H9 (cell line): Measurements from ENCODE around the gene SLC35B1. TPM values are rescaled to one million over a fixed set of nuclear protein-coding genes. Genes with fewer than 3 reads are reported as not detected.
A peak's percentile ranks its signal among the peaks of the same experiment; 100 is the strongest.

Experiments used
- DNase-seq: peaks from one replicate; pipeline ENCODE4 v3.0.0-alpha.2; 2017
- H2AFZ ChIP-seq: one replicate; pipeline ENCODE4 v1.6.1; 2013; ENCODE audit warnings: mild to moderate bottlenecking, low read length, control low read depth, moderate library complexity
- H2AK5ac ChIP-seq: 2 replicates; pipeline ENCODE4 v1.6.1; 2013; ENCODE audit warnings: low read length, control low read depth, mixed read lengths; ENCODE audit not compliant: insufficient read length
- H2BK120ac ChIP-seq: one replicate; pipeline ENCODE4 v1.6.1; 2013; ENCODE audit warnings: low read depth, mild to moderate bottlenecking, low read length, control low read depth, inconsistent platforms; ENCODE audit not compliant: poor library complexity, severe bottlenecking
- H2BK12ac ChIP-seq: 2 replicates; pipeline ENCODE4 v1.6.1; 2013; ENCODE audit warnings: low read length, control low read depth, mixed read lengths, low read depth; ENCODE audit not compliant: insufficient read length
- H2BK15ac ChIP-seq: 2 replicates; pipeline ENCODE4 v1.6.1; 2013; ENCODE audit warnings: low read depth, low read length, control low read depth
- H2BK20ac ChIP-seq: one replicate; pipeline ENCODE4 v1.6.1; 2013; ENCODE audit warnings: low read depth, mild to moderate bottlenecking, low read length, control low read depth, inconsistent platforms; ENCODE audit not compliant: poor library complexity, severe bottlenecking
- H2BK5ac ChIP-seq: 2 replicates; pipeline ENCODE4 v1.6.1; 2013; ENCODE audit warnings: low read length, control low read depth, mixed read lengths; ENCODE audit not compliant: insufficient read length
- H3K14ac ChIP-seq: 2 replicates; pipeline ENCODE4 v1.6.1; 2013; ENCODE audit warnings: low read length, control low read depth; ENCODE audit not compliant: insufficient read depth
- H3K18ac ChIP-seq: 2 replicates; pipeline ENCODE4 v1.6.1; 2013; ENCODE audit warnings: low read depth, mild to moderate bottlenecking, mixed read lengths, low read length, control low read depth; ENCODE audit not compliant: insufficient read length
- H3K23ac ChIP-seq: 2 replicates; pipeline ENCODE4 v1.6.1; 2013; ENCODE audit warnings: low read length, control low read depth, mixed read lengths, low read depth; ENCODE audit not compliant: insufficient read length
- H3K23me2 ChIP-seq: 2 replicates; pipeline ENCODE4 v1.6.1; 2013; ENCODE audit warnings: low read depth, mild to moderate bottlenecking, mixed read lengths, low read length, control low read depth; ENCODE audit not compliant: insufficient read length, poor library complexity, severe bottlenecking
- H3K27ac ChIP-seq: 2 replicates; pipeline ENCODE4 v1.5.1; 2013; ENCODE audit warnings: low read length, control low read depth, mixed read lengths, low read depth; ENCODE audit not compliant: insufficient read length
- H3K27me3 ChIP-seq: 2 replicates; pipeline ENCODE4 v1.6.1; 2013; ENCODE audit warnings: low read length, control low read depth, inconsistent platforms; ENCODE audit not compliant: insufficient read depth
- H3K4ac ChIP-seq: 2 replicates; pipeline ENCODE4 v1.6.1; 2013; ENCODE audit warnings: low read depth, mild to moderate bottlenecking, control low read depth, inconsistent platforms, low read length, moderate library complexity
- H3K4me1 ChIP-seq: 2 replicates; pipeline ENCODE4 v1.6.1; 2013; ENCODE audit warnings: low read length, control low read depth, inconsistent platforms; ENCODE audit not compliant: insufficient read depth
- H3K4me2 ChIP-seq: 2 replicates; pipeline ENCODE4 v1.6.1; 2013; ENCODE audit warnings: low read length, control low read depth, mixed read lengths; ENCODE audit not compliant: insufficient read length, insufficient read depth
- H3K56ac ChIP-seq: 2 replicates; pipeline ENCODE4 v1.6.1; 2013; ENCODE audit warnings: low read depth, mild to moderate bottlenecking, mixed read lengths, low read length, control low read depth; ENCODE audit not compliant: insufficient read length
- H3K79me1 ChIP-seq: 2 replicates; pipeline ENCODE4 v1.6.1; 2013; ENCODE audit warnings: low read depth, mild to moderate bottlenecking, moderate library complexity, low read length, control low read depth, inconsistent platforms; ENCODE audit not compliant: insufficient read depth, poor library complexity, severe bottlenecking
- H3K79me2 ChIP-seq: 2 replicates; pipeline ENCODE4 v1.6.1; 2013; ENCODE audit warnings: low read length, control low read depth, inconsistent platforms; ENCODE audit not compliant: insufficient read depth
- H3K9ac ChIP-seq: 2 replicates; pipeline ENCODE4 v1.6.1; 2013; ENCODE audit warnings: low read length, control low read depth, mixed read lengths; ENCODE audit not compliant: insufficient read length; ENCODE audit errors: extremely low read depth
- H3K9me3 ChIP-seq: one replicate; pipeline ENCODE4 v1.6.1; 2013; ENCODE audit warnings: low read depth, low read length, inconsistent platforms; ENCODE audit not compliant: control insufficient read depth
- H3T11ph ChIP-seq: one replicate; pipeline ENCODE4 v1.6.1; 2013; ENCODE audit warnings: mild to moderate bottlenecking, low read length, control low read depth, inconsistent platforms
- H4K20me1 ChIP-seq: one replicate; pipeline ENCODE4 v1.6.1; 2013; ENCODE audit not compliant: control insufficient read depth, insufficient read length, insufficient read depth
- H4K5ac ChIP-seq: 2 replicates; pipeline ENCODE4 v1.6.1; 2013; ENCODE audit warnings: low read depth, mild to moderate bottlenecking, mixed read lengths, low read length, control low read depth; ENCODE audit not compliant: insufficient read length
- H4K8ac ChIP-seq: replicated peaks from 2 replicates; pipeline ENCODE4 v1.6.1; 2013; ENCODE audit warnings: low read length, control low read depth, mixed read lengths, low read depth; ENCODE audit not compliant: insufficient read length
- H4K91ac ChIP-seq: 2 replicates; pipeline ENCODE4 v1.6.1; 2013; ENCODE audit warnings: low read depth, mild to moderate bottlenecking, moderate library complexity, mixed read lengths, low read length, control low read depth; ENCODE audit not compliant: insufficient read length
- H3K27ac Mint-ChIP-seq, 3 experiments: 2 replicates in 2 of 3; 3 replicates in 1 of 3; pipeline ENCODE4 v1.8.0; 2020 to 2021; ENCODE audit warnings: mixed read lengths in 3 of 3, mild to moderate bottlenecking in 1 of 3, moderate library complexity in 1 of 3
- H3K27me3 Mint-ChIP-seq: 2 replicates; pipeline ENCODE4 v1.8.0; 2021; ENCODE audit warnings: low read depth, mild to moderate bottlenecking, moderate library complexity, mixed read lengths
- H3K36me3 Mint-ChIP-seq, 3 experiments: 2 replicates in 2 of 3; 3 replicates in 1 of 3; pipeline ENCODE4 v1.8.0; 2020 to 2021; ENCODE audit warnings: low read depth in 3 of 3, mixed read lengths in 3 of 3; ENCODE audit not compliant: insufficient read depth in 1 of 3
- H3K4me1 Mint-ChIP-seq, 2 experiments: 2 replicates each; pipeline ENCODE4 v1.8.0; 2020; ENCODE audit warnings: mixed read lengths in 2 of 2
- H3K4me3 Mint-ChIP-seq, 2 experiments: 2 replicates in 1 of 2; 3 replicates in 1 of 2; pipeline ENCODE4 v1.8.0; 2020 to 2021; ENCODE audit warnings: mild to moderate bottlenecking in 2 of 2, mixed read lengths in 2 of 2, moderate library complexity in 1 of 2
- H3K9me3 Mint-ChIP-seq, 2 experiments: 2 replicates in 1 of 2; 3 replicates in 1 of 2; pipeline ENCODE4 v1.8.0; 2020; ENCODE audit warnings: mild to moderate bottlenecking in 2 of 2, mixed read lengths in 2 of 2, moderate library complexity in 1 of 2
- whole genome bisulfite sequencing: extraction: QIAGEN DNeasy Blood & Tissue Kit; methylation state at CpG from one replicate; pipeline ENCODE4 v1.1.7; 2013; ENCODE audit warnings: missing lambda C conversion rate, low lambda C conversion rate, mixed read lengths; ENCODE audit not compliant: insufficient read length; ENCODE audit errors: extremely low coverage; 5-methylcytosine and 5-hydroxymethylcytosine counted together
- total RNA-seq: library from RNA; stranded (reverse); gene quantifications from 2 replicates; pipeline ENCODE4 v1.2.1, GENCODE V29; 2021
- TF ChIP-seq, protein P1 (sequence below): fragments of 200-600 bp; sonication (generic); conservative IDR thresholded peaks from 3 replicates; pipeline ENCODE4 v1.8.0; 2021; ENCODE audit warnings: antibody characterized with exemption, mild to moderate bottlenecking

Gene SLC35B1
- total RNA-seq, 1 experiment from 2014 or later = 58.9 TPM

DNA sequence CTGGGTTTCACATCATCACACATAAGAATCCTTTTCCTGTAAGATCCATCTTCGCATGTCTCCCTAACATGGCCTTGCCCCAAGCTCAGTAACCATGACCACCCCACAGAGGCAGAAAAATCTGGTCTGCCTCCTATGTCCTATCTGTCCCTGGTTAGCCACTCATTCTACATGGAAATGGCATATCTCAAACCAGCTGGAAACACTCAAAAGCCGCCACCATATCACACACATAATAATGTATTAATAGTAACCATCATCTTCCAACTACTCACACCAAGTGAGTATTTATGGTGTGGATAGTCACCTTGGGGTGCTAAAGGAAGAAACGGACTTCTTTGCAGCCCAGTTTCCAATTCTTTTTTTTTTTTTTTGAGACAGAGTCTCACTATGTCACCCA, 44.7 kb upstream of the SLC35B1 start:
- Histone ChIP-seq H2BK5ac (no peak overlapping the region), H3K14ac (no peak overlapping the region), H4K8ac (no peak overlapping the region), H2BK15ac (no peak overlapping the region), H4K20me1 (no peaks in the 10 kb centered on the region), H3K79me2 (peaks cover 6% of the 10 kb centered on the region; the same call in 1 of the 2 replicates), H2BK120ac (no peak overlapping the region), H4K91ac (no peak overlapping the region), H2BK20ac (no peak overlapping the region), H3K56ac (no peak overlapping the region), H3K18ac (no peak overlapping the region), H3K23me2 (no peaks in the 10 kb centered on the region), H3K4me1 (peaks cover 2% of the 10 kb centered on the region; the same call in 1 of the 2 replicates), H3K23ac (no peak overlapping the region), H4K5ac (no peak overlapping the region), H3T11ph (no peak overlapping the region), H3K4me2 (no peak overlapping the region), H3K9ac (no peak overlapping the region), H3K27ac (no peak overlapping the region), H2AFZ (no peak overlapping the region), H3K27me3 (no peaks in the 10 kb centered on the region), H2AK5ac (no peak overlapping the region), H3K79me1 (peaks cover 14% of the 10 kb centered on the region), H3K4ac (no peak overlapping the region), H3K9me3 (no peaks in the 10 kb centered on the region), H2BK12ac (no peak overlapping the region)
- DNase-seq = no peak
- TF ChIP-seq, protein P1, sequence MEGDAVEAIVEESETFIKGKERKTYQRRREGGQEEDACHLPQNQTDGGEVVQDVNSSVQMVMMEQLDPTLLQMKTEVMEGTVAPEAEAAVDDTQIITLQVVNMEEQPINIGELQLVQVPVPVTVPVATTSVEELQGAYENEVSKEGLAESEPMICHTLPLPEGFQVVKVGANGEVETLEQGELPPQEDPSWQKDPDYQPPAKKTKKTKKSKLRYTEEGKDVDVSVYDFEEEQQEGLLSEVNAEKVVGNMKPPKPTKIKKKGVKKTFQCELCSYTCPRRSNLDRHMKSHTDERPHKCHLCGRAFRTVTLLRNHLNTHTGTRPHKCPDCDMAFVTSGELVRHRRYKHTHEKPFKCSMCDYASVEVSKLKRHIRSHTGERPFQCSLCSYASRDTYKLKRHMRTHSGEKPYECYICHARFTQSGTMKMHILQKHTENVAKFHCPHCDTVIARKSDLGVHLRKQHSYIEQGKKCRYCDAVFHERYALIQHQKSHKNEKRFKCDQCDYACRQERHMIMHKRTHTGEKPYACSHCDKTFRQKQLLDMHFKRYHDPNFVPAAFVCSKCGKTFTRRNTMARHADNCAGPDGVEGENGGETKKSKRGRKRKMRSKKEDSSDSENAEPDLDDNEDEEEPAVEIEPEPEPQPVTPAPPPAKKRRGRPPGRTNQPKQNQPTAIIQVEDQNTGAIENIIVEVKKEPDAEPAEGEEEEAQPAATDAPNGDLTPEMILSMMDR = no peak
- H3K9me3 Mint-ChIP-seq = no peaks in the 10 kb centered on the region
- H3K27me3 Mint-ChIP-seq = no peaks in the 10 kb centered on the region
- WGBS = no CpG with 5 or more reads among the region's 3 CpGs
- H3K4me1 Mint-ChIP-seq = peaks cover 20 to 28% of the 10 kb centered on the region in 2 experiments
- H3K27ac Mint-ChIP-seq = peak overlapping the region; percentile 37 to 86 (median 66); a peak in 6 of 7 replicates
- H3K4me3 Mint-ChIP-seq = no peak overlapping the region
- H3K36me3 Mint-ChIP-seq = peaks cover 1 to 13% (median 3%) of the 10 kb centered on the region in 3 experiments; a peak in 5 of 7 replicates
